ENCODE measurements around the gene NCEH1. TPM values are rescaled to one million over a fixed set of nuclear protein-coding genes. Genes with fewer than 3 reads are reported as not detected.

The NCEH1 gene
- total and polyA plus RNA-seq, 8 donors = 2.6 to 26.0 (median 6.3) TPM

DNA sequence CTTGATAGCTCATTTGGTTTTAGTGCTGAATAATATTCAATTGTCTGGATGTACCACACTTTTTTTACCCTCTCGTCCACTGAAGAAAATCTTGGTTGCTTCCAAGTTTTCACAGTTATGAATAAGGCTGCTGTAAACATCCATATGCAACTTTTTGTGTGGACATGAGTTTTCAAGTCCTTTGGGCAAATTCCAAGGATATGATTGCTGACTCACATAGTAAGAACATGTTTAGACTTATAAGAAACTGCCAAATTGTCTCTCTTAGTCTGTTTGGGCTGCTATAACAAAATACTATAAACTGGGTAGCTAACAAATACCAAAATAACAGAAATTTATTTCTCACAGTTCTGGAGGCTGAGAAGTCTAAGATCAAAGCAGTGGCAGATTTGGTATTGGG, 128.2 kb downstream of the NCEH1 start:
- intact Hi-C loops (cut with DNase I) = no loop called here
- H3K27me3 ChIP-seq = no peaks in the 10 kb centered on the region
- 74 to 90% methylated on average over 1 of the region's 1 CpG for WGBS, 2 donors
- no peak for FAIRE-seq
- TF ChIP-seq, protein P1, sequence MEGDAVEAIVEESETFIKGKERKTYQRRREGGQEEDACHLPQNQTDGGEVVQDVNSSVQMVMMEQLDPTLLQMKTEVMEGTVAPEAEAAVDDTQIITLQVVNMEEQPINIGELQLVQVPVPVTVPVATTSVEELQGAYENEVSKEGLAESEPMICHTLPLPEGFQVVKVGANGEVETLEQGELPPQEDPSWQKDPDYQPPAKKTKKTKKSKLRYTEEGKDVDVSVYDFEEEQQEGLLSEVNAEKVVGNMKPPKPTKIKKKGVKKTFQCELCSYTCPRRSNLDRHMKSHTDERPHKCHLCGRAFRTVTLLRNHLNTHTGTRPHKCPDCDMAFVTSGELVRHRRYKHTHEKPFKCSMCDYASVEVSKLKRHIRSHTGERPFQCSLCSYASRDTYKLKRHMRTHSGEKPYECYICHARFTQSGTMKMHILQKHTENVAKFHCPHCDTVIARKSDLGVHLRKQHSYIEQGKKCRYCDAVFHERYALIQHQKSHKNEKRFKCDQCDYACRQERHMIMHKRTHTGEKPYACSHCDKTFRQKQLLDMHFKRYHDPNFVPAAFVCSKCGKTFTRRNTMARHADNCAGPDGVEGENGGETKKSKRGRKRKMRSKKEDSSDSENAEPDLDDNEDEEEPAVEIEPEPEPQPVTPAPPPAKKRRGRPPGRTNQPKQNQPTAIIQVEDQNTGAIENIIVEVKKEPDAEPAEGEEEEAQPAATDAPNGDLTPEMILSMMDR (IDR thresholded peaks at IDR 0.05) = no peak
- no peak for DNase-seq
- peaks cover 0 to 18% (median 0%) of the 10 kb centered on the region in 3 donors for H3K4me1 ChIP-seq
- H3K9me3 ChIP-seq = no peaks in the 10 kb centered on the region
- no peaks in the 10 kb centered on the region for H3K36me3 ChIP-seq
- H3K27ac ChIP-seq = no peak overlapping the region
- no peak for ATAC-seq
- no peak overlapping the region for H3K4me3 ChIP-seq

DNA sequence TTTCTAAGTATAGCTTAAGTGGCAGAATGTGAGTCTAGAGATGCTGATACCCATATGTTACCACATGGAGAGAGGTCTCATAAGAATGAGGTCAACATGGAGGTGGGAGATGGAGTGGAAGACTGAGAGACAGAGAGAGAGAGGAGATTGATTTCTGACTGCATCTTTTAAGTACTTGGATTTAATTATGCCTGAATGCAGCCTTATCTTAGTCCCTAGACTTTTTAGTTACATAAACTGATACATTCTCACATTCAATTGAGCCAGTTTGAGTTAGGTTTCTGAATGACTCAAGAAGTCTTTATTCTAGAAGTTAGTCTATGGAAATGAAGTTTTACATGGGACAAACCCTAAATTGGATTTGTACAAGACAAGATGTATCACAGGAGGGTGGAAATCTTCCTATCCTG, 129.1 kb downstream of the NCEH1 start:
- no peak for DNase-seq
- Histone ChIP-seq H3K4me1 (peaks cover 0 to 11% (median 0%) of the 10 kb centered on the region in 3 donors), H3K36me3 (no peaks in the 10 kb centered on the region), H3K27me3 (no peaks in the 10 kb centered on the region), H3K4me3 (no peak overlapping the region), H3K27ac (no peak overlapping the region), H3K9me3 (no peaks in the 10 kb centered on the region)
- ATAC-seq = no peak
- TF ChIP-seq, protein P1 (IDR thresholded peaks at IDR 0.05) = no peak
- intact Hi-C loops (cut with DNase I) = no loop called here
- FAIRE-seq = no peak

DNA sequence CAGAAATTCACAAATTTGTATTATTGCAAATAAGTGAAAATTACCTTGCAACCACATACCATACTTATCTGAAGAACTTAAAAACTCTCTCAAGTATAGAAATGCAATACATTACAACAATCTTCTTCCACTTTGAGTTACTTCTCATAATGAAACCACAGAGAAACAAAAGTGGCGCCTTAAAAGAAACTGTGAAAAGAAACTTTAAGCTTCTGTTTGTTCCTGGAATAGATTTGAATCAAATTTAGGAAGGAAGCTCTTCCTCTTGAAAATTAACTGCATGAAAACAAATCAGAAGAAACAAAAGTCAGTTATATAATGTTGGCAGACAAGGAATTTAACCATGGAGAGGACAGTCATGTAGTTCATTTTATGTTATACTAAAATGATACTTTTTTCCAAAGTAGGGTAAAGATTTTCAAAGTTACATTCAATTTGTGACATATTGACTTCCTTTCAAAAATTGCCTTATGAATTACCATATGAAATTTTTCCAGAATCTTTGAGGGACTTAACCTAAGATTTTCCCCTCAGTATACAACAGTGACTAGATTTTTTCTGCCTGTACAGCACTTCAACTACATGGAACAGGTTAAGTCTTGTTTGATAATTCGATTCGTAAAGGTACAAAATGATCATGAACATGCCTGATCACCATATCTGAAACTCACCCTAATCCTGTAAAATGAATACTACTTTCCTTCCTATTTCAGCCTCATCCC, 130.0 kb downstream of the NCEH1 start:
- FAIRE-seq (no peak), DNase-seq (no peak), ATAC-seq (peak in 1 of 4 donors; percentile 24)
- intact Hi-C loops (cut with DNase I) = no loop called here
- Histone ChIP-seq H3K27me3 (no peaks in the 10 kb centered on the region), H3K9me3 (no peaks in the 10 kb centered on the region), H3K27ac (no peak overlapping the region), H3K4me3 (no peak overlapping the region), H3K4me1 (peaks cover 0 to 2% (median 0%) of the 10 kb centered on the region in 3 donors), H3K36me3 (no peaks in the 10 kb centered on the region)
- TF ChIP-seq, protein P1 (IDR thresholded peaks at IDR 0.05) = no peak
- WGBS, 2 donors = 83% methylated on average over 3 of the region's 3 CpGs

Other genes with a start within 250 kb of the NCEH1 start
- gene TNFSF10, start 187.6 kb downstream of the NCEH1 start, total RNA-seq = 10 to 100 TPM in 5 of 6 donors, 1 to 10 TPM in 1; 2.6 to 46.4 (median 16.4) TPM
- gene TNFSF10, start 187.6 kb downstream of the NCEH1 start, polyA plus RNA-seq = 10 to 100 TPM in 1 of 2 donors, 1 to 10 TPM in 1; 9.0 to 16.4 TPM
- 1 to 10 TPM in 4 of 6 donors, under 1 TPM in 2; 0.74 to 7.0 (median 2.7) TPM for gene ECT2, start 39.7 kb upstream of the NCEH1 start, total RNA-seq
- 1 to 10 TPM; 1.3 to 2.0 TPM for gene ECT2, start 39.7 kb upstream of the NCEH1 start, polyA plus RNA-seq